Suprapubic skin (tissue), 4 donors: Measurements from ENCODE around the gene USP7. TPM values are rescaled to one million over a fixed set of nuclear protein-coding genes. Genes with fewer than 3 reads are reported as not detected.
"Not testable (repeated sequence)": the region's sequence is repeated elsewhere in the genome, so short reads cannot be mapped to it uniquely, and the experiment has no call there.

Experiments
- DNase-seq, 2 donors: peaks; one replicate each; pipeline ENCODE4 v3.0.0-alpha.2; 2019; ENCODE audit warnings: low spot score in 2 of 2
- H3K27ac ChIP-seq: fragments of 200-600 bp; sonication (generic); one replicate; pipeline ENCODE4 v1.5.1; 2019
- H3K27me3 ChIP-seq: fragments of 200-600 bp; sonication (generic); one replicate; pipeline ENCODE4 v1.5.1; 2019
- H3K36me3 ChIP-seq: fragments of 200-600 bp; sonication (generic); one replicate; pipeline ENCODE4 v1.5.1; 2019
- H3K4me1 ChIP-seq: fragments of 200-600 bp; sonication (generic); one replicate; pipeline ENCODE4 v1.5.1; 2019
- H3K4me3 ChIP-seq: fragments of 200-600 bp; sonication (generic); one replicate; pipeline ENCODE4 v1.5.1; 2019; ENCODE audit warnings: mild to moderate bottlenecking
- H3K9me3 ChIP-seq: fragments of 200-600 bp; sonication (generic); one replicate; pipeline ENCODE4 v1.5.1; 2019
- CTCF ChIP-seq, 2 donors: fragments of 200-600 bp in 1 of 2; fragments of 450-650 bp in 1 of 2; sonication (generic) in 1 of 2; IDR thresholded peaks; one replicate each; pipeline ENCODE4 v1.5.1; 2016 to 2019; ENCODE audit warnings: antibody characterized with exemption in 2 of 2, mild to moderate bottlenecking in 1 of 2, moderate library complexity in 1 of 2
- EP300 ChIP-seq: sonication (generic); formaldehyde crosslinking; IDR thresholded peaks from one replicate; pipeline ENCODE4 v1.6.1; 2017; ENCODE audit warnings: antibody characterized with exemption
- POLR2A ChIP-seq, 2 donors: fragments of 450-650 bp; IDR thresholded peaks; one replicate each; pipeline ENCODE4 v1.6.1; 2017; ENCODE audit warnings: antibody characterized with exemption in 2 of 2, mild to moderate bottlenecking in 2 of 2, moderate library complexity in 2 of 2
- POLR2AphosphoS5 ChIP-seq, 3 donors: sonication (generic); formaldehyde crosslinking; IDR thresholded peaks; one replicate each; pipeline ENCODE4 v1.6.1; 2017; ENCODE audit warnings: antibody characterized with exemption in 3 of 3
- WGBS: methylation state at CpG from one replicate; pipeline ENCODE4 v1.1.5; 2018; 5-methylcytosine and 5-hydroxymethylcytosine counted together
- total RNA-seq, 4 donors: library from RNA; depleted of rRNA; stranded (reverse); fragments of >200 nt; gene quantifications; one replicate each; pipeline ENCODE4 v1.1.0, GENCODE V29; 2016

USP7 gene
- total RNA-seq, 4 donors from 2014 or later: 94.7 to 135 (median 119) TPM

GRCh38 chr16:8921347-8921984, 42.2 kb downstream of the USP7 start:
- WGBS: 89% methylated on average over 10 of the region's 10 CpGs
- H3K36me3 ChIP-seq: peaks cover 60% of the 10 kb centered on the region
- no peak overlapping the region for H3K27ac ChIP-seq
- no peak overlapping the region for H3K4me3 ChIP-seq
- TF ChIP-seq POLR2A (IDR thresholded peaks at IDR 0.05) (no peak), EP300 (no peak), POLR2AphosphoS5 (IDR thresholded peaks at IDR 0.05) (no peak), CTCF (IDR thresholded peaks at IDR 0.05) (no peak)
- DNase-seq: no peak
- peaks cover 6% of the 10 kb centered on the region for H3K4me1 ChIP-seq
- H3K9me3 ChIP-seq: no peaks in the 10 kb centered on the region
- H3K27me3 ChIP-seq: no peaks in the 10 kb centered on the region

GRCh38 chr16:8920645-8921346, 42.9 kb downstream of the USP7 start:
- Histone ChIP-seq H3K4me3 (no peak overlapping the region), H3K27me3 (no peaks in the 10 kb centered on the region), H3K9me3 (no peaks in the 10 kb centered on the region), H3K36me3 (peaks cover 65% of the 10 kb centered on the region), H3K27ac (no peak overlapping the region), H3K4me1 (peaks cover 8% of the 10 kb centered on the region)
- TF ChIP-seq POLR2AphosphoS5 (IDR thresholded peaks at IDR 0.05): no peak
- TF ChIP-seq CTCF (IDR thresholded peaks at IDR 0.05): no peak
- TF ChIP-seq EP300: no peak
- no peak for TF ChIP-seq POLR2A (IDR thresholded peaks at IDR 0.05)
- 64% methylated on average over 6 of the region's 6 CpGs for WGBS
- no peak for DNase-seq

- DNase-seq: no peak
- Histone ChIP-seq H3K9me3 (no peaks in the 10 kb centered on the region), H3K4me3 (no peak overlapping the region), H3K27ac (no peak overlapping the region), H3K4me1 (peaks cover 15% of the 10 kb centered on the region), H3K27me3 (no peaks in the 10 kb centered on the region), H3K36me3 (peaks cover 70% of the 10 kb centered on the region)
- 87% methylated on average over 11 of the region's 11 CpGs for WGBS
- TF ChIP-seq EP300: no peak
- no peak for TF ChIP-seq POLR2A (IDR thresholded peaks at IDR 0.05)
- no peak for TF ChIP-seq CTCF (IDR thresholded peaks at IDR 0.05)
- TF ChIP-seq POLR2AphosphoS5 (IDR thresholded peaks at IDR 0.05): no peak
These were observed 43.7 kb downstream of the USP7 start for GRCh38 chr16:8919934-8920462.

GRCh38 chr16:8919089-8919933, 44.4 kb downstream of the USP7 start:
- Histone ChIP-seq H3K9me3 (no peaks in the 10 kb centered on the region), H3K27me3 (no peaks in the 10 kb centered on the region), H3K36me3 (peaks cover 77% of the 10 kb centered on the region), H3K27ac (no peak overlapping the region), H3K4me1 (peaks cover 12% of the 10 kb centered on the region), H3K4me3 (no peak overlapping the region)
- 82% methylated on average over 18 of the region's 18 CpGs for WGBS
- no peak for DNase-seq
- TF ChIP-seq CTCF (IDR thresholded peaks at IDR 0.05) (no peak), POLR2A (IDR thresholded peaks at IDR 0.05) (no peak), POLR2AphosphoS5 (IDR thresholded peaks at IDR 0.05) (no peak)

- not testable (repeated sequence) for H3K4me3 ChIP-seq, H3K27me3 ChIP-seq, DNase-seq, H3K9me3 ChIP-seq, H3K27ac ChIP-seq, H3K4me1 ChIP-seq
- peaks cover 80% of the 10 kb centered on the region for H3K36me3 ChIP-seq
- WGBS: 92% methylated on average over 10 of the region's 10 CpGs
These were observed 46.4 kb downstream of the USP7 start for GRCh38 chr16:8917336-8917735.
